H1 (cell line): ENCODE data around the gene BAX. TPM values are rescaled to one million over a fixed set of nuclear protein-coding genes. Genes with fewer than 3 reads are reported as not detected.

Source experiments
- CTCF ChIA-PET: fragments of 300-600 bp; sonication (Branson Sonifier 250); formaldehyde crosslinking; loops from one replicate; lab custom pipeline; 2021; ENCODE audit not compliant: partially characterized antibody; lab: Charles Lee
- POLR2A ChIA-PET: fragments of 300-600 bp; sonication (Branson Sonifier 250); formaldehyde crosslinking; loops from one replicate; lab custom pipeline; 2021; ENCODE audit warnings: inconsistent platforms; ENCODE audit not compliant: partially characterized antibody; lab: Charles Lee
- DNase-seq, 2 experiments: peaks; one replicate each; pipeline versions ENCODE4 v3.0.0 to v3.0.0-alpha.2; 2010 to 2022; ENCODE audit warnings: low spot score in 2 of 2, low read depth in 1 of 2, mixed read lengths in 1 of 2
- FAIRE-seq: peaks from 2 replicates; lab custom pipeline; 2011; peaks lifted over from hg19 to GRCh38; lab: Jason Lieb, UNC
- H2AFZ ChIP-seq: 2 replicates; pipeline ENCODE4 v1.8.1; 2012; ENCODE audit warnings: low read length, inconsistent platforms
- H2AK5ac ChIP-seq: 2 replicates; pipeline ENCODE4 v1.6.1; 2013; ENCODE audit warnings: low read depth, low read length
- H2BK120ac ChIP-seq: replicated peaks from 2 replicates; pipeline ENCODE3; 2013; ENCODE audit warnings: low read depth, low read length, inconsistent platforms
- H2BK12ac ChIP-seq: 2 replicates; pipeline ENCODE4 v1.6.1; 2013; ENCODE audit warnings: low read depth, low read length
- H2BK15ac ChIP-seq: 2 replicates; pipeline ENCODE4 v1.6.1; 2013; ENCODE audit warnings: low read length
- H2BK20ac ChIP-seq: 2 replicates; pipeline ENCODE4 v1.6.1; 2013; ENCODE audit warnings: low read length
- H2BK5ac ChIP-seq: 2 replicates; pipeline ENCODE4 v1.6.1; 2013; ENCODE audit warnings: low read depth, low read length
- H3K14ac ChIP-seq: 2 replicates; pipeline ENCODE4 v1.6.1; 2013; ENCODE audit warnings: inconsistent platforms; ENCODE audit not compliant: insufficient read length
- H3K18ac ChIP-seq: 2 replicates; pipeline ENCODE4 v1.6.1; 2013; ENCODE audit warnings: low read length; ENCODE audit errors: extremely low read depth
- H3K23ac ChIP-seq: 2 replicates; pipeline ENCODE4 v1.6.1; 2013; ENCODE audit warnings: inconsistent platforms; ENCODE audit not compliant: insufficient read length
- H3K23me2 ChIP-seq: 2 replicates; pipeline ENCODE4 v1.6.1; 2013; ENCODE audit warnings: low read depth, low read length
- H3K27ac ChIP-seq: 2 replicates; pipeline ENCODE4 v1.6.1; 2011; ENCODE audit warnings: low read depth, low read length, inconsistent platforms
- H3K27me3 ChIP-seq, 4 experiments: replicated peaks in 1 of 4; 1 replicate in 1 of 4; 2 replicates in 3 of 4; pipeline versions ENCODE4 v1.6.1 to v1.8.1; 2011 to 2013; ENCODE audit warnings: low read length in 3 of 4, mild to moderate bottlenecking in 3 of 4, inconsistent platforms in 2 of 4, mixed read lengths in 2 of 4, moderate library complexity in 1 of 4; ENCODE audit not compliant: control insufficient read depth in 3 of 4, insufficient read depth in 3 of 4; ENCODE audit errors: extremely low read depth in 1 of 4
- H3K36me3 ChIP-seq, 4 experiments: 2 replicates each; pipeline versions ENCODE4 v1.6.1 to v1.8.1; 2011 to 2013; ENCODE audit warnings: mild to moderate bottlenecking in 4 of 4, low read length in 3 of 4, moderate library complexity in 2 of 4, control low read depth in 1 of 4, inconsistent platforms in 1 of 4; ENCODE audit not compliant: insufficient read depth in 4 of 4, control insufficient read depth in 2 of 4
- H3K4ac ChIP-seq: replicated peaks from 2 replicates; pipeline ENCODE3; 2013; ENCODE audit warnings: low read length, low read depth, mixed read lengths, inconsistent platforms; ENCODE audit not compliant: insufficient read length
- H3K4me1 ChIP-seq, 4 experiments: replicated peaks in 1 of 4; 1 replicate in 1 of 4; 2 replicates in 3 of 4; pipeline versions ENCODE4 v1.6.1 to v1.8.1; 2011 to 2013; ENCODE audit warnings: low read length in 3 of 4, inconsistent platforms in 2 of 4, mixed read lengths in 1 of 4; ENCODE audit not compliant: insufficient read depth in 4 of 4, control insufficient read depth in 3 of 4
- H3K4me2 ChIP-seq, 2 experiments: 2 replicates each; pipeline versions ENCODE4 v1.6.1 to v1.8.1; 2011 to 2013; ENCODE audit warnings: low read depth in 2 of 2, low read length in 2 of 2, control low read depth in 1 of 2, inconsistent platforms in 1 of 2, mild to moderate bottlenecking in 1 of 2; ENCODE audit not compliant: insufficient read depth in 1 of 2
- H3K4me3 ChIP-seq, 4 experiments: fragments of 200-600, 300-600 bp in 1 of 4; sonication (generic), shearing (Covaris generic), sonication (Bioruptor Twin) in 1 of 4; 2 replicates each; pipeline versions ENCODE4 v1.5.1 to v1.8.1; 2011 to 2016; ENCODE audit warnings: low read length in 4 of 4, low read depth in 3 of 4, control low read depth in 2 of 4, inconsistent platforms in 2 of 4, mild to moderate bottlenecking in 2 of 4, mixed read lengths in 1 of 4, moderate library complexity in 1 of 4; ENCODE audit not compliant: insufficient read depth in 2 of 4; ENCODE audit errors: extremely low read depth in 1 of 4
- H3K56ac ChIP-seq: replicated peaks from 2 replicates; pipeline ENCODE3; 2013; ENCODE audit warnings: low read depth, mild to moderate bottlenecking, mixed read lengths, low read length, inconsistent platforms; ENCODE audit not compliant: insufficient read length
- H3K79me1 ChIP-seq: 2 replicates; pipeline ENCODE4 v1.6.1; 2013; ENCODE audit warnings: low read depth, low read length, control low read depth
- H3K79me2 ChIP-seq, 2 experiments: 2 replicates each; pipeline versions ENCODE4 v1.6.1 to v1.8.1; 2012 to 2013; ENCODE audit warnings: low read length in 2 of 2, mild to moderate bottlenecking in 2 of 2, inconsistent platforms in 1 of 2; ENCODE audit not compliant: insufficient read depth in 2 of 2, control insufficient read depth in 1 of 2
- H3K9ac ChIP-seq, 4 experiments: replicated peaks in 1 of 4; 1 replicate in 1 of 4; 2 replicates in 3 of 4; pipeline versions ENCODE4 v1.6.1 to v1.8.1; 2011 to 2013; ENCODE audit warnings: low read depth in 3 of 4, low read length in 3 of 4, control low read depth in 2 of 4, mild to moderate bottlenecking in 2 of 4, moderate library complexity in 2 of 4, inconsistent platforms in 1 of 4; ENCODE audit errors: extremely low read depth in 1 of 4
- H3K9me3 ChIP-seq, 2 experiments: 2 replicates each; pipeline versions ENCODE4 v1.6.1 to v1.8.1; 2012 to 2013; ENCODE audit warnings: mild to moderate bottlenecking in 2 of 2, moderate library complexity in 2 of 2, control low read depth in 1 of 2, inconsistent platforms in 1 of 2, low read depth in 1 of 2, low read length in 1 of 2, mixed read lengths in 1 of 2; ENCODE audit not compliant: insufficient read depth in 2 of 2
- H4K20me1 ChIP-seq, 2 experiments: replicated peaks in 1 of 2; 2 replicates each; pipeline versions ENCODE3 to v1.8.1; 2011 to 2013; ENCODE audit warnings: inconsistent platforms in 2 of 2, low read length in 2 of 2, mild to moderate bottlenecking in 1 of 2; ENCODE audit not compliant: insufficient read depth in 2 of 2, control insufficient read depth in 1 of 2
- H4K5ac ChIP-seq: 2 replicates; pipeline ENCODE4 v1.6.1; 2013; ENCODE audit warnings: low read length, low read depth, mixed read lengths, inconsistent platforms; ENCODE audit not compliant: insufficient read length
- H4K8ac ChIP-seq: 2 replicates; pipeline ENCODE4 v1.8.0; 2013; ENCODE audit warnings: mild to moderate bottlenecking, moderate library complexity, low read length, inconsistent platforms; ENCODE audit not compliant: insufficient read depth; ENCODE audit errors: extremely low read depth
- H4K91ac ChIP-seq: replicated peaks from 2 replicates; pipeline ENCODE3; 2013; ENCODE audit warnings: low read length, mixed read lengths, inconsistent platforms; ENCODE audit not compliant: insufficient read length
- ASH2L ChIP-seq: fragments of 200-600, 300-600 bp; sonication (generic); IDR thresholded peaks from one replicate; pipeline ENCODE4 v1.7.1; 2017; ENCODE audit warnings: low read length
- CTCF ChIP-seq, 3 experiments: IDR thresholded peaks; 1 replicate in 2 of 3; 2 replicates in 1 of 3; pipeline versions ENCODE4 v1.5.1 to v1.6.1; 2011; ENCODE audit warnings: low read length in 3 of 3, mild to moderate bottlenecking in 3 of 3, inconsistent platforms in 2 of 3, low read depth in 1 of 3, moderate library complexity in 1 of 3; ENCODE audit not compliant: insufficient read depth in 1 of 3; ENCODE audit errors: control extremely low read depth in 1 of 3
- E2F6 ChIP-seq: IDR thresholded peaks from 2 replicates; pipeline ENCODE4 v1.6.1; 2012; ENCODE audit warnings: inconsistent platforms
- FOSL1 ChIP-seq: IDR thresholded peaks from 2 replicates; pipeline ENCODE4 v1.6.1; 2011; ENCODE audit warnings: mild to moderate bottlenecking, low read depth, low read length, moderate library complexity; ENCODE audit not compliant: insufficient read depth
- SAP30 ChIP-seq: fragments of 300-600 bp; sonication (generic); IDR thresholded peaks from 2 replicates; pipeline ENCODE4 v1.7.1; 2012; ENCODE audit warnings: low read length, moderate library complexity, mild to moderate bottlenecking, inconsistent platforms; ENCODE audit not compliant: insufficient read depth, insufficient replicate concordance
- TAF1 ChIP-seq: IDR thresholded peaks from 2 replicates; pipeline ENCODE4 v1.6.1; 2011; ENCODE audit warnings: mild to moderate bottlenecking, low read depth, low read length
- TCF12 ChIP-seq: IDR thresholded peaks from 2 replicates; pipeline ENCODE4 v1.6.1; 2011; ENCODE audit warnings: low read depth, mild to moderate bottlenecking, low read length
- WGBS, 2 experiments: shearing (Covaris generic) in 1 of 2; methylation state at CpG; one replicate each; pipeline versions ENCODE4 v1.1.6 to v1.1.7; 2013 to 2015; ENCODE audit warnings: low lambda C conversion rate in 2 of 2, mixed read lengths in 2 of 2, inconsistent platforms in 1 of 2, low coverage in 1 of 2, missing lambda C conversion rate in 1 of 2; ENCODE audit not compliant: insufficient replicate concordance in 2 of 2, insufficient coverage in 1 of 2, insufficient read length in 1 of 2; ENCODE audit errors: extremely low coverage in 1 of 2, missing lambda C conversion rate in 1 of 2; 5-methylcytosine and 5-hydroxymethylcytosine counted together
- polyA plus RNA-seq, 7 experiments: library from polyadenylated mRNA; depleted of rRNA in 3 of 7; stranded (reverse) in 5 of 7; unstranded in 2 of 7; fragments of >200 nt in 5 of 7; fragments of 200-250 nt in 2 of 7; gene quantifications; 1 replicate in 5 of 7; 2 replicates in 1 of 7; 4 replicates in 1 of 7; pipeline versions ENCODE4 v1.2.1 to v1.2.3, GENCODE V29; 2011 to 2013; ENCODE audit warnings: missing spikeins in 2 of 7, mixed read lengths in 2 of 7
- total RNA-seq: library from RNA; stranded (reverse); fragmentation: NEBNext Ultra II Directional; extraction: Animal tissue kit (Norgen Biotek cat#: 25700); gene quantifications from 2 replicates; pipeline ENCODE4 v1.2.1, GENCODE V29; 2021

The BAX gene
- total and polyA plus RNA-seq, 2 of the 8 experiments (the other 6 are each of a cell fraction or from before 2014, with no cell fraction given) = 257 to 346 TPM

GRCh38 chr19:48965040-48965805 lies 10.5 kb downstream of the BAX start, which contains the start of gene FTL:
FTL (plus strand) TSS chr19:48965309; CDS start chr19:48965508, 199 bp downstream.
- peak; percentile 93 to 96 for DNase-seq
- H3K4ac ChIP-seq = peak within 1 kb of the TSS; percentile 97
- H3K79me2 ChIP-seq = peaks cover 0 to 13% of the 10 kb centered on the region in 2 experiments; a peak in 2 of 4 replicates
- peaks cover 4 to 18% (median 12%) of the 10 kb centered on the region in 4 experiments for H3K4me1 ChIP-seq
- peak within 1 kb of the TSS; percentile 75 to 87 (median 83) for H3K9ac ChIP-seq
- peak within 1 kb of the TSS; percentile 90 for H4K5ac ChIP-seq
- peak within 1 kb of the TSS; percentile 84 for H2BK12ac ChIP-seq
- CTCF ChIA-PET = interaction anchor here (0.5 to 1.9 kb wide), 5 partner anchors 12 to 123 kb away, joined by 3 to 7 read pairs (median 3); no protein-coding TSS in a partner anchor
- H3K9me3 ChIP-seq = no peaks in the 10 kb centered on the region
- H3K14ac ChIP-seq = no peak within 1 kb of the TSS
- H2AFZ ChIP-seq = no peak within 1 kb of the TSS
- FAIRE-seq = no peak
- H3K23ac ChIP-seq = no peak within 1 kb of the TSS
- WGBS, 2 experiments = 1% methylated on average over 50 of the region's 52 CpGs; no CpG with 5 or more reads in 1 of the 2 experiments
- H2BK5ac ChIP-seq = peak within 1 kb of the TSS; percentile 94
- peaks cover 5% of the 10 kb centered on the region for H3K79me1 ChIP-seq
- no peaks in the 10 kb centered on the region for H3K27me3 ChIP-seq
- H3K4me3 ChIP-seq = peak within 1 kb of the TSS; percentile 86 to 96 (median 92)
- H4K91ac ChIP-seq = peak within 1 kb of the TSS; percentile 96
- H4K20me1 ChIP-seq = peaks cover 3 to 20% of the 10 kb centered on the region in 2 experiments
- peak within 1 kb of the TSS; percentile 76 for H3K27ac ChIP-seq
- H3K18ac ChIP-seq = peak within 1 kb of the TSS; percentile 95
- H2BK120ac ChIP-seq = peak within 1 kb of the TSS; percentile 67
- no peak within 1 kb of the TSS for H2BK20ac ChIP-seq
- H3K23me2 ChIP-seq = peaks cover 17% of the 10 kb centered on the region; the same call in 1 of the 2 replicates
- H3K4me2 ChIP-seq = peak within 1 kb of the TSS; percentile 89 to 99
- peaks cover 2 to 36% (median 13%) of the 10 kb centered on the region in 4 experiments; a peak in 5 of 8 replicates for H3K36me3 ChIP-seq
- H2BK15ac ChIP-seq = peak within 1 kb of the TSS; percentile 74; the same call in 1 of the 2 replicates
- POLR2A ChIA-PET = interaction anchor here (0.8 to 5.4 kb wide), 26 partner anchors 8 to 169 kb away, joined by 3 to 56 read pairs (median 6); partner anchors contain the start of genes BAX, DHDH, GYS1 and NUCB1
- peak within 1 kb of the TSS; percentile 92 for H3K56ac ChIP-seq
- H4K8ac ChIP-seq = peak within 1 kb of the TSS; percentile 89; the same call in 1 of the 2 replicates
- peak within 1 kb of the TSS; percentile 98 for H2AK5ac ChIP-seq
- TF ChIP-seq SAP30 = peak; percentile 79
- TF ChIP-seq E2F6 = 0 out of 2 replicates have a peak, but pooled peaks have one; percentile 8
- TF ChIP-seq CTCF (IDR thresholded peaks at IDR 0.05; ENCODE audit: control extremely low read depth in 1 of 3, insufficient read depth in 1 of 3, low read depth in 1 of 3, low read length in 3 of 3) = no peak
- TF ChIP-seq TAF1 = peak; percentile 98
- TF ChIP-seq FOSL1 = no peak
- peak; percentile 28 for TF ChIP-seq ASH2L
- TF ChIP-seq TCF12 = no peak
